ENCODE measurements around the gene ANKK1.

Gene ANKK1, protein sequence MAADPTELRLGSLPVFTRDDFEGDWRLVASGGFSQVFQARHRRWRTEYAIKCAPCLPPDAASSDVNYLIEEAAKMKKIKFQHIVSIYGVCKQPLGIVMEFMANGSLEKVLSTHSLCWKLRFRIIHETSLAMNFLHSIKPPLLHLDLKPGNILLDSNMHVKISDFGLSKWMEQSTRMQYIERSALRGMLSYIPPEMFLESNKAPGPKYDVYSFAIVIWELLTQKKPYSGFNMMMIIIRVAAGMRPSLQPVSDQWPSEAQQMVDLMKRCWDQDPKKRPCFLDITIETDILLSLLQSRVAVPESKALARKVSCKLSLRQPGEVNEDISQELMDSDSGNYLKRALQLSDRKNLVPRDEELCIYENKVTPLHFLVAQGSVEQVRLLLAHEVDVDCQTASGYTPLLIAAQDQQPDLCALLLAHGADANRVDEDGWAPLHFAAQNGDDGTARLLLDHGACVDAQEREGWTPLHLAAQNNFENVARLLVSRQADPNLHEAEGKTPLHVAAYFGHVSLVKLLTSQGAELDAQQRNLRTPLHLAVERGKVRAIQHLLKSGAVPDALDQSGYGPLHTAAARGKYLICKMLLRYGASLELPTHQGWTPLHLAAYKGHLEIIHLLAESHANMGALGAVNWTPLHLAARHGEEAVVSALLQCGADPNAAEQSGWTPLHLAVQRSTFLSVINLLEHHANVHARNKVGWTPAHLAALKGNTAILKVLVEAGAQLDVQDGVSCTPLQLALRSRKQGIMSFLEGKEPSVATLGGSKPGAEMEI

DNA sequence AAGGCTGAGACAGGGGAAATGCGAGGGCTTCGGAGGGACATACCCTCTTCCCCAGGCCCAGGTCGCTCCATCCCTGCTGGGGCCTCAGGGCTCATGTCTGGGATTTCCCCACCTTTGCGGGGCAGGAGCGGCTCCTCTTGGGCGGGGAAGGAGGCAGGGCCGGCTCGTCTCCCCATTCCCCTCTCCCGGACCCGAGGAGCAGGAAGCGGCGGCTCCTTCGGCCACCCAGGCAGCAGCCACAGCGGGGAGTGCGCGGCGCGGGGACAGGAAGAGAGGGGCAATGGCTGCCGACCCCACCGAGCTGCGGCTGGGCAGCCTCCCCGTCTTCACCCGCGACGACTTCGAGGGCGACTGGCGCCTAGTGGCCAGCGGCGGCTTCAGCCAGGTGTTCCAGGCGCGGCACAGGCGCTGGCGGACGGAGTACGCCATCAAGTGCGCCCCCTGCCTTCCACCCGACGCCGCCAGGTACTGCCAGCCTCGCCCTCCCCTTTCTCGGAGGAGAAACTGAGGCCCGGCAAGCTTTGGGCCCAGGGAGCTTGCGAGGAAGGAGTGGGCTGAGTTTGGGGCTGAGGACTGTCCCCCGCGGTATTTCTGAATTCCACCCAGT, at the start of gene ANKK1:
Gene ANKK1 (plus strand): TSS at position 175 of the 607 bp plus-strand sequence. CDS start 106 bp downstream, at position 281.
- DNase-seq (ENCODE audit: low read depth) = no peak

DNA sequence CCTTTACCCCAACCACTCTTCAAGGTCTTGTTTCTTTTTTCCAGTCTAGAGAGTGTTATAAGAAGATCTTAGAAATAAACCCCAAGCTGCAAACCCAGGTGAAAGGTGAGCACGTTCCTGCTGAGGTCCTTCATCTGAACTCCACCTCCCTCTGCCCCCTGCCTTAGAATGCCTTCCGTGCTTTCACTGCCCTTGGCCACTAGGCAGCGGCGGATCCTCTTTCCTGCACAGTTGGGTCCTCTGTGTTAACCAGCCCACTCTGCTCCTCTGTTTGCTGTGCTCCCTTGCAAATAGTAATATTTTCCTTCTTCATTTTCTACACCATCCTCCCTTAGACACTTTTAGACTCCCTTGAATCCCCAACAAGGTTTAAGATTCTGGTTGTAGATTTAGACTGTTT, 48.8 kb upstream of the ANKK1 start:
- no peak for DNase-seq (ENCODE audit: low read depth)

DNA sequence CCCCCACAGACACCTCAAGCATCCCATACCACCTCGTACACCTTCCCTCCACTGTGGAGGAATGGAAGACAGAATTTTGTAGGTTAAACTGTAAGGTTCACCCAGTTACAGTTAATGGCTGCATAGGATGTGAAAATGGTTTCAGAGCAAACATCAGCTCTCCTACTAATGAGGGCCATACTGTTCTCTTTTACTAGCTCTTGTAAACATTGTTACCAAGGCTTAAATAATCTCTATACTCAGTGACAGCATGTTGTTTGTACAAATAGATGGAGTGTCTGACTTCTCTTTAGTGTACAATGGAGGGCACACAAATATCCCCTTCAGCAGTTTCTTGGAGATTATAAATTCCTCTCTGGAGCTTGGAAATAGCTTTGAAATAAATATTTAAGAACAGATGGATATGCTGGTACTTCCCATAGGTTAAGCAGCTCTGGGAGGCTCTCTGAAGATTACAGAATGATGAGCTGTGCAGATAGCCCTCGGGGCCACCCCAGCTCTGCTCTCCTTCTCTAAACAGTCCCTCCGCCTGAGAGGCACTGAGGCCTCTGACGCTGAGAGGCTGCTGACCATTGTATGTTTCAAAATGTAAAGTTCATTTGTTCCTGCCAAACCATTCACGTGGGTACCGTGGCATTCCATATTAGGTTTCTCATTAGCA, 47.5 kb upstream of the ANKK1 start:
- DNase-seq (ENCODE audit: low read depth) = no peak

GRCh38 chr11:113341388-113342165, 46.0 kb upstream of the ANKK1 start:
- no peak for DNase-seq (ENCODE audit: low read depth)

GRCh38 chr11:113345978-113346377, 41.6 kb upstream of the ANKK1 start:
- DNase-seq (ENCODE audit: low read depth) = no peak

- DNase-seq (ENCODE audit: low read depth) = no peak
These were observed 38.1 kb upstream of the ANKK1 start for GRCh38 chr11:113349528-113349927.

GRCh38 chr11:113350336-113351067, 37.1 kb upstream of the ANKK1 start:
- no peak for DNase-seq (ENCODE audit: low read depth)

DNA sequence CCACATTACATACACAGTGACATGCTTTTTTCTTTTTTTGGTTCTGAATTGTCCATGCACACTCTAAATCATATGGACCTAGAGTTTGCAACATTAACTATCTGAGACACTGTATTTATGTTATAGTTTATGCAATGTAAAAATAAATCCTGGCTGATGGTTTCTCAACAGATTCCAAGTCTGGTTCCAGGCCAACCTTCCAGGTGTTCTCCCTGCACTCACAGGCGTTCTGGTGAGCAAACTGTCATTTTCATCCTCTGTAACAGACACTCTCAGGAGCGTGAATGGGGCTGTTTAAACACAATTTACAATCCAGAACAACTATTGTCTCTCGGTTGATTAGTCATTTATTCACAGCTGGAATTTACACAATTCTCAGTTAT, 36.5 kb upstream of the ANKK1 start:
- DNase-seq (ENCODE audit: low read depth) = no peak

DNA sequence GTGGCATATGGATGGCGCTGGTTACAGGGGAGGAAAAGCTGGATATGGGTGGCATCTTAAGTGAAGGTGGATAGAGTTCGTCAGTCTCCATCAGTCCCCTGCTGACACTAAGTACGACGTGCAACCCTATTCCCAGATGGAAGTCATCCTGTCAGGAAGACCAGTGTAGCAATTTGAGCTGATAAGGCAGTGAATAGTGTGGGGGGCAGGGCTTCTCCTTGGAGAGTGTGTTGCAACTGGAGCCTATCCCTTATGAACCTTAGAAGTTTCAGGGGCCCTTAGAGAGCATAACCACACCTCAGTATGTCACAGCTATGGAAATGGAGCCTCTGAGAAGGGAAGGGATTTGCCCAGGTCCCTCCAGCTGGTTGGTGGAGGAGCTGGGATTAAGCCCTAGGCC, 36.1 kb upstream of the ANKK1 start:
- DNase-seq (ENCODE audit: low read depth) = no peak

DNA sequence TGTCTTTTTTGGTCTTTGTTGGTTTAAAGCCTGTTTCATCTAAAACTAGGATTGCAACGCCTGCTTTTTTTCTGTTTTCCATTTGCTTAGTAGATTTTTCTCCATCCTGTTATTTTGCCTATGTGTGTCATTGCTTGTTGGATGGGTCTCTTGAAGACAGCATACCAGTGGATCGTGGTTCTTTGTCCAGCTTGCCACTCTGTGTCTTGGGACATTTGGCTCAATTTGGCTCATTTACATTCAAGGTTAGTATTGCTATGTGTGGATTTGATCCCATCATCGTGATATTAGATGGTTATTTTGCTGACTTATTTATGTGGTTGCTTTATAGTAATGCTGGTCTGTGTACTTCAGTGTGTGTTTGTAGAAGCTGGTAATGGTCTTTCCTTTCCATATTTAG, 31.4 kb upstream of the ANKK1 start:
- DNase-seq (ENCODE audit: low read depth) = no peak

DNA sequence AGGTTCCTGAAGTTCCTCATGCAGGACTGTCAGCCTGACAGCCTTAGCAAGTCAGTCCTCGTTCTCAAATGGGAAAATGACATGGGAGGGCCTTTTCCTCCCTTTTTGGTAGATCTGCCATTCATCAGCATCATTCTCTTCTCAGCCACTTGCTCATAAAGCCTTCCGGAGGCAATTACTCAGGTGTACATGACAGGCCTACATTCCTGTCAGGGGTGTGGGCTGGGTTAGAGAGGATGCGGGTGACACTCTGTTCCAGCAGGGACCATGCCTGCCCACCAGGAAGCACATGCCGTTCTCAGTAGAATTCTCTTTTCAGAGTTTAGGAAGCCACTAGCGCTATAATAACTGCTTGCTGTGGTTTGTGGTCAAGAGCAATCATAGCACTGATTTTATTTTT, 24.2 kb upstream of the ANKK1 start:
- DNase-seq (ENCODE audit: low read depth) = no peak

DNA sequence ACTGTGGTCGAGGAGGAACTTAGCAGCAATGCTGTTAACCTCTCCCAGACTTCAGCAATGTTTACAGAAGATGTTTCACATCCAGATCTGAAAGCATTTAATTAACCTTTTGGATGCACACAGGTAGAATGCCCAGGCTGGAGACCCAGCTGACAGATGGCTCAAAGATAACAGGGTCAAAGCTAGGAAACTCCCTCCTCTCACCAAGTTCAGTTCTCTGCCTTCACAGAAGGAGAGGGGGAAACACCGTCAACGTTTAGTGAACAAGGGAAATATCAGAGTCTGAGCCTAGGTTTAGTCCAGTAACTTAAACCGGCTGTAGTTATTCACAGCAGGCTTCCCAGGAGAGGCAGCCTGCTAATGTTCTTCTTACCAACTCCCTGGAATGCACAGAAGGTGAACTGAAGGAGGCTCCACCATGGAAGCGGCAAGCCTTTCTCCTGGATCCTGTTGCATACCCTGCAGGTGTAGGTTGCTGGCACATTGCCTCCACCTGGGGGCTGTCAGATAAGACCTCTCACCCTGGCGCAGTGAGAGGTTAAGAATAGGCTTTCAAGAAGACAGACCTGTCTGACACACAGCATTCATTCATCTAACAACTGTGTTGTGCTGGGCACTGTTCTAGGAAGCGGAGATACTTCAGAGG, 23.5 kb upstream of the ANKK1 start:
- no peak for DNase-seq (ENCODE audit: low read depth)

DNA sequence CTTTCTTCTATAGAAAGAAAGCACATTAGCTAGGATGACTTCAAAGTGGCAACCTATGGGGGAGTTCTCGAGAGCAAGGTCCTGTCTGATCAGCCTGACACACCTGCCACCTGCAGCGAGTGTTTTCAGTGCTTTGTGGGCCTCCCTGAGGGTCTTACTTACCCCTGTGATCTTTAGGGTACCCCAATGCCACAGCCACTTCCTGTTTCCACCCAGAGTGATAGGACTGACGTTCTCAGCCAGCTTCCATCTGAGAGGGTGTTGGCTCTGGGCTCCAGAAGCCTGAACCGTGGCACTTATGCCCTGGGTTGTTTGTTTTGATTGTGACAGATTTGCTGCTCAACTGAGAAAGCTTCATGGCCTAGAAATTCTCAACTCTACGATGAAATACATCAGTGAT, 21.7 kb upstream of the ANKK1 start:
- DNase-seq (ENCODE audit: low read depth) = no peak

GRCh38 chr11:113369411-113369810, 18.2 kb upstream of the ANKK1 start:
- no peak for DNase-seq (ENCODE audit: low read depth)

- DNase-seq (ENCODE audit: low read depth) = no peak
These were observed 16.9 kb upstream of the ANKK1 start for GRCh38 chr11:113370634-113371033.

DNA sequence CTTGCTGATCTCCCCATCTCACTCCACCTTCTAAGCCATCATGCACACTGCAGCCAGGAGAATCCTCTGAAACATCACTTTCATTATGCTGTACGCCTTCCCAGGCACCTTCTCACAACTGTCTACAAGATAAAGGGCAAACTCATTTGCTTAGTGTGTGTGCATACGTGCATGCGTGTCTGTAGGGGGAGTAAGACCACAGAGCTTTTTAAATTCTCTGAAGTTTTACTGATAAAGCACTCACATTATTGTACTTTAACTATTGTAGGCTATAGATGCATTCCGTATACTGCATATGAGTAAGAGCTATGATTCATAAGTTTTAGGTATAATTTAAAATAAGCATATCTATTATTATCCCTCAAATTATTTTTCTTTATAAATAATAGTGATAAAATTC, 15.3 kb upstream of the ANKK1 start:
- no peak for DNase-seq (ENCODE audit: low read depth)

DNA sequence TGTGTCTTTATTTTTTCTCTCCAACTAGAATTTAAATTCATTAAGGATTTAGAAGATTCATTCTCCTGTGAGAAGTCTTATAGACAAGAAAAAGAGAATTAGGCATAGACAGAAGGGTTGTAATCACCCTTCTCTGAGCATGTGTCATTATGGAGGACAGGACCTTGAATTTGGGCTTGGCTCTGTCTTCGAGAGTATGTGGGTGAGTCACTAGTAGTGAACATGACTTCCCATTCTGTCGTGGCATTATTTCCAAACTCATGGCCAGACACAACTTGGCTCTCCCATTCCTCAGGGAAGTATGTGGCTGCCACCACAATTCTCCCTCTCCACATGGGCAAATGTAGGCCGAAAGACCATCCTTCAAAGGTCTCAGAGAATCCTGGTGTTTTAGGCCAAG, 14.3 kb upstream of the ANKK1 start:
- DNase-seq (ENCODE audit: low read depth) = no peak

- no peak for DNase-seq (ENCODE audit: low read depth)
These were observed 13.5 kb upstream of the ANKK1 start for GRCh38 chr11:113373981-113374560.

GRCh38 chr11:113375402-113375801, 12.2 kb upstream of the ANKK1 start:
- DNase-seq (ENCODE audit: low read depth) = no peak

DNA sequence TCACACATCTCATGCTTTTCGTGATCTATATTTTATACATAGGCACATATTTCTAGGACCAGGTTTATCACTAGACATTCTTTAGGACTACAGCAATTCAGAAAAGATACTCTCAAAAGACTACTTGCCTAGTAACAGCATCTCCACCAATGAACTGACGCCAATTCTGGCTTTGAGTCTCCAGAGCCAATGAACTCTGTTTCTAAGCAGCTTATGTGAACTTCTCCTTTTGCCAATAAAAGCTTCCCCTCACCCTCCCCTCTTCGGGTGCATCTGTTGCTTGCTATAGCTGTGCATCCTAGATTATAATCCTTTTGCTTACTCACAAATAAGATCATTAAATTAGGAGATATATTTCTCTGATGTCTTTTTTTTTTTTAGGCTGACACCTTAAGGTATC, 11.4 kb upstream of the ANKK1 start:
- no peak for DNase-seq (ENCODE audit: low read depth)
